Endothelial cell of umbilical vein (primary cell): Measurements from ENCODE around the gene CLIC3. TPM values are rescaled to one million over a fixed set of nuclear protein-coding genes. Genes with fewer than 3 reads are reported as not detected.

Experiments used
- BruUV-seq: library from RNA; stranded (reverse); fragments of 400-500 nt; replicated peaks from 2 replicates; lab custom pipeline; 2021; lab: Mats Ljungman, UMichigan
- CTCF ChIA-PET: fragments of 300-600, 350-600 bp; sonication (Branson Sonifier 250); formaldehyde crosslinking; loops from one replicate; lab custom pipeline; 2021; ENCODE audit warnings: antibody characterized with exemption, inconsistent platforms; lab: Charles Lee
- POLR2A ChIA-PET: fragments of 300-600, 350-600 bp; sonication (Branson Sonifier 250); formaldehyde crosslinking; loops from one replicate; lab custom pipeline; 2021; ENCODE audit warnings: antibody characterized with exemption, inconsistent platforms; lab: Charles Lee
- DNase-seq: peaks from one replicate; pipeline ENCODE4 v3.0.0-alpha.2; 2011; ENCODE audit warnings: low read depth, low spot score
- FAIRE-seq: peaks from 2 replicates; lab custom pipeline; 2011; peaks lifted over from hg19 to GRCh38; lab: Jason Lieb, UNC
- H2AFZ ChIP-seq: 2 replicates; pipeline ENCODE4 v1.6.0; 2012; ENCODE audit warnings: low read depth, low read length, control low read depth, inconsistent platforms
- H3K27ac ChIP-seq: 2 replicates; pipeline ENCODE4 v1.5.1; 2011; ENCODE audit warnings: low read depth, mild to moderate bottlenecking, control low read depth, low read length, moderate library complexity; ENCODE audit not compliant: insufficient read depth
- H3K27me3 ChIP-seq, 2 experiments: 2 replicates each; pipeline versions ENCODE4 v1.6.0 to v1.6.1; 2011; ENCODE audit warnings: low read length in 2 of 2, mixed read lengths in 1 of 2; ENCODE audit not compliant: control insufficient read depth in 2 of 2, insufficient read depth in 2 of 2
- H3K36me3 ChIP-seq, 2 experiments: 2 replicates in 1 of 2; 3 replicates in 1 of 2; pipeline ENCODE4 v1.5.1; 2011; ENCODE audit warnings: low read length in 2 of 2, mild to moderate bottlenecking in 1 of 2, moderate library complexity in 1 of 2; ENCODE audit not compliant: control insufficient read depth in 2 of 2, insufficient read depth in 2 of 2; ENCODE audit errors: extremely low read depth in 1 of 2
- H3K4me1 ChIP-seq: 3 replicates; pipeline ENCODE4 v1.5.1; 2011; ENCODE audit warnings: mild to moderate bottlenecking, low read length; ENCODE audit not compliant: control insufficient read depth, insufficient read depth; ENCODE audit errors: extremely low read depth
- H3K4me2 ChIP-seq: 2 replicates; pipeline ENCODE4 v1.6.1; 2011; ENCODE audit warnings: low read length, control low read depth, mixed read lengths; ENCODE audit not compliant: insufficient read depth
- H3K4me3 ChIP-seq, 3 experiments: fragments of 200-600 bp in 1 of 3; sonication (generic), shearing (Covaris generic) in 1 of 3; replicated peaks in 1 of 3; 2 replicates each; pipeline ENCODE4 v1.5.1; 2011 to 2016; ENCODE audit warnings: control low read depth in 3 of 3, low read length in 3 of 3, mild to moderate bottlenecking in 2 of 3, inconsistent platforms in 1 of 3, low read depth in 1 of 3, moderate library complexity in 1 of 3; ENCODE audit not compliant: insufficient read depth in 1 of 3
- H3K79me2 ChIP-seq: 2 replicates; pipeline ENCODE4 v1.6.0; 2012; ENCODE audit warnings: low read length, inconsistent platforms; ENCODE audit not compliant: control insufficient read depth, insufficient read depth
- H3K9ac ChIP-seq: replicated peaks from 2 replicates; pipeline ENCODE3; 2011; ENCODE audit warnings: low read length, control low read depth; ENCODE audit not compliant: insufficient read depth; ENCODE audit errors: extremely low read depth
- H3K9me1 ChIP-seq: replicated peaks from 3 replicates; pipeline ENCODE4 v1.6.0; 2011; ENCODE audit warnings: mild to moderate bottlenecking, low read length; ENCODE audit not compliant: control insufficient read depth, insufficient read depth; ENCODE audit errors: extremely low read depth
- H3K9me3 ChIP-seq: replicated peaks from 2 replicates; pipeline ENCODE4 v1.5.1; 2012; ENCODE audit warnings: low read length, inconsistent platforms; ENCODE audit not compliant: control insufficient read depth, insufficient read depth
- H4K20me1 ChIP-seq: replicated peaks from 2 replicates; pipeline ENCODE3; 2011; ENCODE audit warnings: mild to moderate bottlenecking, low read length; ENCODE audit not compliant: control insufficient read depth, insufficient read depth; ENCODE audit errors: extremely low read depth
- GATA2 ChIP-seq: IDR thresholded peaks from 2 replicates; pipeline ENCODE4 v1.7.0; 2011; ENCODE audit warnings: low read depth, mild to moderate bottlenecking, moderate library complexity, mixed read lengths, low read length; ENCODE audit not compliant: insufficient read length, insufficient read depth
- dilution Hi-C: fragments of 300-500 bp; cut with MboI; formaldehyde crosslinking; loops from one replicate; pipeline ENCODE4 v1.15.0; 2019; ENCODE audit warnings: low sequenced_read_pairs; ENCODE audit not compliant: extremely low pct_ligation_motif_present
- intact Hi-C: fragments of 100-400 bp; cut with micrococcal nuclease; formaldehyde crosslinking; loops from one replicate; pipeline ENCODE4 v1.10.0; 2022
- polyA plus RNA-seq, 4 experiments: library from polyadenylated mRNA; depleted of rRNA in 3 of 4; stranded (reverse) in 3 of 4; unstranded in 1 of 4; fragments of >200 nt; gene quantifications; 2 replicates each; pipeline versions ENCODE4 v1.2.1 to v1.2.3, GENCODE V29; 2011 to 2012; ENCODE audit warnings: missing spikeins in 1 of 4
- total RNA-seq: library from RNA; stranded (reverse); gene quantifications from 2 replicates; pipeline ENCODE4 v1.2.3, GENCODE V29; 2021
- TF ChIP-seq, protein P1 (sequence below), 2 donors: IDR thresholded peaks; 1 replicate in 1 of 2; 2 replicates in 1 of 2; pipeline ENCODE4 v1.5.1; 2011; ENCODE audit warnings: low read length in 2 of 2, mild to moderate bottlenecking in 2 of 2, moderate library complexity in 2 of 2, control low read depth in 1 of 2, inconsistent platforms in 1 of 2, low read depth in 1 of 2; ENCODE audit not compliant: insufficient read depth in 1 of 2; ENCODE audit errors: extremely low read depth in 1 of 2

Gene CLIC3
- total and polyA plus RNA-seq, 2 donors (not counting 3 experiments of a cell fraction or from before 2014, with no cell fraction given) = 2.3 TPM; not detected in 1

DNA sequence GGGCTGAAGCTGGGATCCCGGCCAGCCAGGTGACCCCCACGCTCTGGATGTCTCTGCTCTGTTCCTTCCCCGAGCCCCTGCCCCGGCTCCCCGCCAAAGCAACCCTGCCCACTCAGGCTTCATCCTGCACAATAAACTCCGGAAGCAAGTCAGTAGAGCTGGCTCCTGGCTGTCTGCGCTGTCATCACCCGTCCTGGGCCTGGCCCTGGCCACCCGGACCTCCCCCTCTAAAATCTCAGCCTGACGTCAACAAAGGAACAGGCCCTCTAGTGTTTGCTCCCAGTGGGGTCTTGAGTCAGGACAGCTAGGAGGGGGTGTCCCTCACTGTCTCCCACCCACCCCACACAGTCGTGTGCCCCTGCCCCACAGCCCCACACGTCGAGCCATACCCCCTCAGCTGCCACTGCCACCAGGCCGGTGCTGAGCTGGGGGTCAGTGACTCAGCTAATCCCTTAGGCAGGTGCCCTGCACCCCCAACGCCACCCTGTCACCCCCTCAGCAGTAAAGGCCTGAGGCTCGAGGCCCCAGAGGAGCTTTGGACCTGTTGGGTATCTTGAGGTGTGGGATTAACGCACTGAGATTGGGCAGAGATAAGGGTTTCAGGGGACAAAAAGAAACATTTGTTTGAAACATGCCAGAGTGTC, 14.7 kb downstream of the CLIC3 start:
- ChIA-PET POLR2A (no interaction called here), CTCF (interaction anchor here (0.6 to 1.4 kb wide), 2 partner anchors 11 to 14 kb away, joined by 3 read pairs; partner anchors contain the start of genes CLIC3 and PAXX)
- Histone ChIP-seq H3K9ac (no peak overlapping the region), H3K79me2 (no peaks in the 10 kb centered on the region), H4K20me1 (no peaks in the 10 kb centered on the region), H3K4me2 (no peak overlapping the region), H3K27me3 (peaks cover 3 to 10% of the 10 kb centered on the region in 2 experiments), H3K9me1 (no peaks in the 10 kb centered on the region), H3K9me3 (no peaks in the 10 kb centered on the region), H3K4me1 (peaks cover 4% of the 10 kb centered on the region), H3K27ac (peak overlapping the region; percentile 15), H2AFZ (no peak overlapping the region), H3K36me3 (no peaks in the 10 kb centered on the region), H3K4me3 (no peak overlapping the region)
- DNase-seq (no peak), FAIRE-seq (peak; percentile 69)
- intact Hi-C loops (no loop called here), dilution Hi-C loops (no loop called here)
- no TSS peak for BruUV-seq
- TF ChIP-seq GATA2 = peak; percentile 66
- TF ChIP-seq, protein P1, sequence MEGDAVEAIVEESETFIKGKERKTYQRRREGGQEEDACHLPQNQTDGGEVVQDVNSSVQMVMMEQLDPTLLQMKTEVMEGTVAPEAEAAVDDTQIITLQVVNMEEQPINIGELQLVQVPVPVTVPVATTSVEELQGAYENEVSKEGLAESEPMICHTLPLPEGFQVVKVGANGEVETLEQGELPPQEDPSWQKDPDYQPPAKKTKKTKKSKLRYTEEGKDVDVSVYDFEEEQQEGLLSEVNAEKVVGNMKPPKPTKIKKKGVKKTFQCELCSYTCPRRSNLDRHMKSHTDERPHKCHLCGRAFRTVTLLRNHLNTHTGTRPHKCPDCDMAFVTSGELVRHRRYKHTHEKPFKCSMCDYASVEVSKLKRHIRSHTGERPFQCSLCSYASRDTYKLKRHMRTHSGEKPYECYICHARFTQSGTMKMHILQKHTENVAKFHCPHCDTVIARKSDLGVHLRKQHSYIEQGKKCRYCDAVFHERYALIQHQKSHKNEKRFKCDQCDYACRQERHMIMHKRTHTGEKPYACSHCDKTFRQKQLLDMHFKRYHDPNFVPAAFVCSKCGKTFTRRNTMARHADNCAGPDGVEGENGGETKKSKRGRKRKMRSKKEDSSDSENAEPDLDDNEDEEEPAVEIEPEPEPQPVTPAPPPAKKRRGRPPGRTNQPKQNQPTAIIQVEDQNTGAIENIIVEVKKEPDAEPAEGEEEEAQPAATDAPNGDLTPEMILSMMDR (IDR thresholded peaks at IDR 0.05; ENCODE audit: extremely low read depth in 1 of 2, insufficient read depth in 1 of 2, low read depth in 1 of 2, low read length in 2 of 2) = no peak
